GM23248 (cell line): ENCODE data around the gene CRYBA4.

ENCODE experiments used
- EZH2 ChIP-seq: fragments of 200-600 bp; sonication (generic); IDR thresholded peaks from 2 replicates; pipeline ENCODE4 v1.6.1; 2018; ENCODE audit warnings: antibody characterized with exemption, mild to moderate bottlenecking; ENCODE audit not compliant: insufficient read depth, poor library complexity, severe bottlenecking
- EZH2phosphoT487 ChIP-seq: fragments of 200-600 bp; sonication (generic); IDR thresholded peaks from 2 replicates; pipeline ENCODE4 v1.6.1; 2018; ENCODE audit warnings: antibody characterized with exemption, moderate library complexity, mild to moderate bottlenecking, low read depth; ENCODE audit not compliant: insufficient read depth

DNA sequence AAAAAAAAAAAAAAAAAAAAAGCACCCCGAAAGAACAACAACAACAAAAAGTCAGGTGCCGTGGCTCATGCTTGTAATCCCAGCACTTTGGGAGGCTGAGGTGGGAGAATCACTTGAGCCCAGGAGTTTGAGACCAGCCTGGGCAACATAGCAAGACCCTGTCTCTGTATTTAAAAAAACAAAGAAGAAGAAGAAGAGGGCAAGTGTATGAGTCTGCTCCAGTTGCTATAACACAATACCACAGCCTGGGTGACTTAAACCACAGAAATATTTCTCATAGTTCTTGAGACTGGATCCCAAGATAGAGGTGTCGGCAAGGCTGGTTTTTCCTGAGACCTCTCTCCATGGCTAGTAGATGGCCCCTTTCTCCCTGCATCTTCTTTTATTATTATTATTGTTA lies 12.4 kb downstream of the CRYBA4 start:
- TF ChIP-seq EZH2phosphoT487, result no peak
- no peak for TF ChIP-seq EZH2
